ENCODE data around the gene CNTNAP2.
A peak's percentile ranks its signal among the peaks of the same experiment; 100 is the strongest.

Gene CNTNAP2

DNA sequence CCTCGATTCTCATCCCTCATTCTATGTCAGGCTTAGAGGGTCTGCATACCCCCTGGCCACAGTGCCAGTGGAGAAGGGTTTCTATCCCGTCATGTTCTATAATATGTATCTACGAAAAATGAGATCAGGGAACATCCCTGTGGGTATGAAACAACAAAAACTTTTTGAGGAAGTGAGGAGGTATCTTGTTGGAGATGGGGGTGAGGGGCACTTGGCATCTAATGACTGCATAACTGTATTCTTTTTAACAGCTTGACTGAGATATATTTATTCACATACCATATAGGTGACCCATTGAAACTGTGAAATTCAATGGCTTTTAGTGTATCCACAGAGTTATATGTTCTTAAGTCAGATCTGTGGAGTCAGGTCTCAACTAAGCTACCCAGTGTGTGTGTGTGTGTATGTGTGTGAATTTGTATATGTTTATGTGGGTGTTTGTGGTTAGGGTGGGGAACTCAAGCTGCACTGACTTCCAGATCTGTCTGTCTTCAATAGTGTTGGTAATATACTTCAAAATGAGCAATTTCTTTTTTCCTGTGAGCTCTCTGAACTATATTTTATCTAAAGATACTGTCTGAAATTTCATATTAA, 528.9 kb downstream of the CNTNAP2 start:
- no peak for TF ChIP-seq CTCF (conservative IDR thresholded peaks at IDR 0.05)
- H3K27ac ChIP-seq, result no peak overlapping the region; the same call in 1 of the 2 replicates

- no peak for TF ChIP-seq CTCF (conservative IDR thresholded peaks at IDR 0.05)
- peak overlapping the region; percentile 77 for H3K27ac ChIP-seq
Observed at GRCh38 chr7:146647445-146647844, 530.8 kb downstream of the CNTNAP2 start.

DNA sequence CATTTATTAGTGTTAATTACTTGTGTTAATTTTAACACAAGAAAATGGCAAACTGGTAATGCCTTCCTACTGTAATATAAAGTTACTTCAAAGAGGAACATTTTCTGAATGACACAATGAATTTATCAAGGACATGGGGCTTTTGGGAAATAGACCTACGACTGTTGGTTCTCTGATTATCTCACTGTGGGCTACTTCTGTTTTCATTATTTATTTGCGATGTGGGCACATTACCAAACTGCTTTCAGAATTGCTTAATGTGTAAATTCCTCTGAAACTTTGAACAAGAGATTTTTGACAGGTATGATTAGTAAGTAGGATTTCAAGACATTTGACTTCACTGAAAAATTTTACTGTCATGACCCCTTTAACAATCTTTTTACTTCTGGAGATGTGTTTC, 535.6 kb downstream of the CNTNAP2 start:
- TF ChIP-seq CTCF (conservative IDR thresholded peaks at IDR 0.05), result no peak
- no peak overlapping the region for H3K27ac ChIP-seq

GRCh38 chr7:146654048-146654447, 537.4 kb downstream of the CNTNAP2 start:
- H3K27ac ChIP-seq, result no peak overlapping the region
- TF ChIP-seq CTCF (conservative IDR thresholded peaks at IDR 0.05), result no peak

DNA sequence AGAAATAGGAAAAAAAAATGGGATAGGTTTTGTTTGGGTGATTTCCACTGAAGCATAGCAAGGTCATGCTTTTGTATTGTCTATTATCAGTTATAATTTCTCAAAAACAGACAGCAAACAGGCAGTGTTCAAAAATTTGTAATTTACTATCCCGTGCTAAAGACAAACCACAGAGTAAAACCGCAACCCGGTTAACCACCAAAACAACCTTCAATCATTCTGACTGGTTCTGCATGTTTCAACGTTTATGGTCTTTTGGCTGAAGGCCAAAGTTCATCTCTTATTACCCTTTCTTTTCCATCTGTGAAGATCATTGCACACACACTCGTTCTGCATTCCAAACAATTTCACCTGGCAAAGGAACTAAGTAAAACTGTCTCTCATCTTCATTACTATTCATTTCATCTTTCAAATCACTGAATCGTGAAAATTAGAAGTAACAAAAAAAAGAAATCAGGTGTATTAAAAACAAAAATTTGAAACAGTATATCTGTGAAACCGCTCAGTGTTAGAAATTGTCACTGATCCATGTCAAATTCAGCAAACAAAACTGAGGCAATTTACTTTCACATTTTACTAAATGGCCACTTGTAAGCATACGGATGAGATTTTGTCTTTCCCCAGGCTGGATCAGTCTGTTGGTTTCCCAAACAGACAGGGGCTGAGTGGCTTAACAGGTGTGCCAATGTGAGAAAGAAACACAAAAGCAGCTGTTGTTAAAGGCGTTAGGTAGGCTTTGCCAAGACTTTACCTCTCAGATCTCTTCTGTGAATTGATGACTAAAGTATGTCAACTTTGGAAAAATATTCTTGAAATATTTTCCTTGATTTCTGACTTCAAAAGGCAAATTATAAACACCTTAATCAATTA, 539.6 kb downstream of the CNTNAP2 start:
- TF ChIP-seq CTCF (conservative IDR thresholded peaks at IDR 0.05), result no peak
- peak overlapping the region; percentile 67 for H3K27ac ChIP-seq

- H3K27ac ChIP-seq, result peak overlapping the region; percentile 67
- peak; percentile 40 for TF ChIP-seq CTCF (conservative IDR thresholded peaks at IDR 0.05)
Observed at GRCh38 chr7:146656988-146657387, 540.4 kb downstream of the CNTNAP2 start.

- H3K27ac ChIP-seq, result no peak overlapping the region
- TF ChIP-seq CTCF (conservative IDR thresholded peaks at IDR 0.05), result no peak
Observed at GRCh38 chr7:146658604-146659003, 542.0 kb downstream of the CNTNAP2 start.

All from VCaP (cell line).